Erythroblast (primary cell): ENCODE measurements around the gene IFT172.
"Not testable (repeated sequence)": the region's sequence is repeated elsewhere in the genome, so short reads cannot be mapped to it uniquely, and the experiment has no call there.

ENCODE experiments used
- DNase-seq, 2 experiments: peaks; one replicate each; lab custom pipeline; 2025; lab: John Stamatoyannopoulos, UW
- GATA1 ChIP-seq: IDR thresholded peaks from 2 replicates; pipeline ENCODE4 v1.6.1; 2011; ENCODE audit warnings: low read depth, mild to moderate bottlenecking, control low read depth, low read length, moderate library complexity
- POLR2A ChIP-seq: IDR thresholded peaks from 2 replicates; pipeline ENCODE4 v1.6.1; 2011; ENCODE audit warnings: mild to moderate bottlenecking, low read length

IFT172 gene

GRCh38 chr2:27428213-27428977 is 61.1 kb downstream of the IFT172 start, which contains the start of gene NRBP1:
NRBP1 (plus strand) TSS chr2:27428631; CDS start chr2:27433274, 4,643 bp downstream.
- no peak for TF ChIP-seq GATA1
- peak; percentile 94 for TF ChIP-seq POLR2A

DNA sequence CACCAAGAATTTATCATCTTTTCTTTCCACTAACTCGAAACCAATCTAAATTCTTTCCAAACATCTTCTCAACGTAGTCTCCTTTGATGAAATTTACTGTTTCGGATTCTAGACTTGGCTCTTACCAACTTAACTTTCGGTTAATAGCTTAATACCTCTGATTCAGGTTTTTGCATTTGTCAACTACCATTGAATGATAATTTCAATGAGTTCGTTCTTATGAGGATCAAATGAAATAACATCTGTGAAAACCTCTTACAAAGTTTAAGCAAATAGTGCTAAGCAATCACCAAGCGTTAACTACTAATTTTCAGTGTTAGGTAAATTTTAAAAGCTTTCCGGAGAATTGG is 61.7 kb downstream of the IFT172 start:
- TF ChIP-seq GATA1, result no peak
- TF ChIP-seq POLR2A, result no peak
- DNase-seq, result no peak

More at GRCh38 chr2:27428213-27428977, 61.1 kb downstream of the IFT172 start, which contains the start of gene NRBP1:
- peak; percentile 94 to 97 for DNase-seq

DNA sequence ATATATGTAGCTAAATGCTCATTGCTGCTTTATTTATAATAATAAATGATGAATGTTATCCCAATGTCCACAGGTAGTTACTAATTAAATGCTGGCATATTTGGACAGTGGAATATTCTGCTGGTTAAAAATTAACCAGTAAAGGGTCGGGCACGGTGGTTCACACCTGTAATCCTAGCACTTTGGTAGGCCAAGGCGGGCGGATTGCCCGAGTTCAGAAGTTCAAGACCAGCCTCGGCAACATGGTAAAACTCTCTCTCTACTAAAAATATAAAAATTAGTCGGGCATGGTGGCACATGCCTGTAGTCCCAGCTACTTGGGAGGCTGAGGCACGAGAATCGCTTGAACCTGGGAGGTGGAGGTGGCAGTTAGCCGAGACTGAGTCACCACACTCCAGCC is 64.5 kb downstream of the IFT172 start:
- DNase-seq, result not testable (repeated sequence)

GRCh38 chr2:27422958-27423357 is 66.6 kb downstream of the IFT172 start:
- TF ChIP-seq POLR2A (no peak), GATA1 (no peak)
- DNase-seq, result no peak

DNA sequence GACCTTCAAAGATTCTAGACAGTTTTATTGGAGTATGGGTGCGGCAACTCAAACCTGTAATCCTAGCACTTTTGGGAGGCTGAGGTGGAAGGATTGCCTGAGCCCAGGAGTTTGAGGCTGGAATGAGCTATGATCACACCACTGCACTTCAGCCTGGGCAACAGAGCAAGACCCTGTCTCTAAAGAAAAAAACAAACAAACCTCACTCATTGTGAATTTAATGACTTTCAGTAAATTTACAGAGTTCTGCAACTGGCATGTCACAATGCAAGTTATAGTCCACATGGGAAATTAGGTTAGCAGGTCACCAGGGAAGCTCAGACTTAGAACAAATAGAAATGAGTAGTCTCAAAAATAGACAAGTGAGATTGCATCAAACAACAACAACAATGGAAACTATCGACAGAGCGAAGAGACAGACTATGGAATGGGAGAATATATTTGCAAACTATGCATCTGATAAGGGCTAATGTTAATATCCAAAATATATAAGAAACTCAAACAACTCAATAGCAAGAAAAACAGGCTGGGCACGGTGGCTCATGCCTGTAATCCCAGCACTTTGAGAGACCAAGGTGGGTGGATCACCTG is 67.8 kb downstream of the IFT172 start:
- DNase-seq, result no peak
- no peak for TF ChIP-seq GATA1
- TF ChIP-seq POLR2A, result no peak

GRCh38 chr2:27420996-27421395 is 68.5 kb downstream of the IFT172 start:
- TF ChIP-seq GATA1, result no peak
- no peak for TF ChIP-seq POLR2A
- no peak for DNase-seq

DNA sequence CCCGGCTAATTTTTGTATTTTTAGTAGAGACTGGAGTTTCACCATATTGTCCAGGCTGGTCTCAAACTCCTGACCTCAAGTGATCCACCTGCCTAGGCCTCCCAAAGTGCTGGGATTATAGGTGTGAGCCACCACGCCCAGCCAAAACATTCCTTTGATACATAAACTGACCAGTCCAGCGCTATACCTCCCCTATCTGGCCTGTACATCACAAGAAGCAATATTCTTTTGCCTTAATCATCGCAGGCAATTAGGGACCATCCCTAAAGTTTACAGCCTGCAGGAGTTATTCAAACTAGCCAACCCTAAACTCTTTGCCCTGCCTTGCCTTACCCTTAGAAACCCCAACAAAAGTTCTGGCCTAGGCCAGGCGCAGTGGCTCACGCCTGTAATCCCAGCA is 73.4 kb downstream of the IFT172 start:
- no peak for DNase-seq
- TF ChIP-seq POLR2A (no peak), GATA1 (no peak)

DNA sequence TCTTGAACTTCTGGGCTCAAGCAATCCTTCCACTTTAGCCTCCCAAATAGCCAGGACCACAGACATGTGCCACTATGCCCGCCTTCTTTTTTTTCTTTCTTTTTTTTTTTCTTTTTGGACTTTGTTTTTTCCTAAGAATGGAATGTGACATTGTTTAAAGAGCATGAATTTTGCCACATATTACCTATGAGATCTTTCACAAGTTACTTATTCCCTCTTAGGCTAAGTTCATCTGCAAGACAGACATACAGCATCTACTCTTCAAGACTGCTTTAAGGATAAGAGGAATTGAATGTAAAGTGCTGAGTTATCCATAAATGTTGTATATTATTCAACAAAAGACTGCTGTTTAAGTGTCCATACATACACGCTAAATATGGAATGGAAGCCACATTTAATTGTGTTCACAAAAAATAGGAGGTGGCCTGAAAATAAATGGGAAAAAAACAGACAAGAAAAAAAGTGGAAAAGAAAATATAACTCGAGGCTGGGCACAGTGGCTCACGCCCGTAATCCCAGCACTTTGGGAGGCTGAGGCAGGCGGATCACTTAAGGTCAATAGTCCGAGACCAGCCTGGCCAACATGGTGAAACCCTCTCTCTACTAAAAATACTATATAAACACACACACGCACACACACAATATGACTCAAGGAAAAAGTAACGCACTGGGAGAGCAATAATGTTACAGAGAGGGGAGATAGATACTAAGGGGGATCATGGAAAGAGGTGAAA is 77.0 kb downstream of the IFT172 start:
- no peak for DNase-seq
- TF ChIP-seq POLR2A (no peak), GATA1 (no peak)

- TF ChIP-seq GATA1 (no peak), POLR2A (peak; percentile 91)
- peak; percentile 97 to 98 for DNase-seq
These were observed 80.0 kb downstream of the IFT172 start, which contains the start of gene PPM1G for GRCh38 chr2:27409321-27410073. PPM1G (minus strand) TSS chr2:27409591; CDS start chr2:27409422, 169 bp downstream.

DNA sequence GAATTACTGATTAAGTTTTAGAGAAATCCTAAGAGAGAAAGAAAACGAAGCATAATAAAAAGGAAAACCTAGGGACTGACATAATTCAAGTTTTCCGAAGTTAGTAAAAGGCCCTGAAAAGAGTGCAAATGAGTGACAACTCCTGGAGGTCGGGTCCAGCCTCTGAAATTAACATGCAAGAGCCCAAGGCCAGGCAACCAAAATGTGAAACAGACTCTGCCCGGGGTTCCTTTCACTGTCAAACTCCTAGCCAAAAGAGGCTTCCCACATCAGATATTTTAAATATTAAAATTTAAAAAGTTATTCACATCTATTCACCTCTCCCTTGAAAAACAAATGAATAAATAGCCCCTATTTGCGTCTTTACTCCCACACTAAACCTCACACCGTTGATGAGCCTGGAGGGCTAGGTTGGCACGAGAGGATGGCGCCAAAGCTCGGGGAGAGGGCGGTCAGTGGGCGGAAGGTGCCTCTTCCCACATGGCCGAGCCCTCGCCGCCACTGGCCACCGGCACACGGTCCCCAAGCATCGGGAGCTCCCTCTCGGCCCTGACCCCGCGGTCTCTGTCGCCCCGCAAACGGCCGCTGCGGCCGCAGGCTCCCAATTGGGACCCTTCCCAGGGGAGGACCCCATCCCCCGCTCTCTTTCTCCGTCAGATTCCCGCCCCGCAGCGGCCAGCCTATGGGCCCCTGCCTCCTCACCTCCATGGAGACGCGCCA is 80.8 kb downstream of the IFT172 start:
- no peak for TF ChIP-seq POLR2A
- no peak for TF ChIP-seq GATA1
- DNase-seq, result peak; percentile 62 to 68

DNA sequence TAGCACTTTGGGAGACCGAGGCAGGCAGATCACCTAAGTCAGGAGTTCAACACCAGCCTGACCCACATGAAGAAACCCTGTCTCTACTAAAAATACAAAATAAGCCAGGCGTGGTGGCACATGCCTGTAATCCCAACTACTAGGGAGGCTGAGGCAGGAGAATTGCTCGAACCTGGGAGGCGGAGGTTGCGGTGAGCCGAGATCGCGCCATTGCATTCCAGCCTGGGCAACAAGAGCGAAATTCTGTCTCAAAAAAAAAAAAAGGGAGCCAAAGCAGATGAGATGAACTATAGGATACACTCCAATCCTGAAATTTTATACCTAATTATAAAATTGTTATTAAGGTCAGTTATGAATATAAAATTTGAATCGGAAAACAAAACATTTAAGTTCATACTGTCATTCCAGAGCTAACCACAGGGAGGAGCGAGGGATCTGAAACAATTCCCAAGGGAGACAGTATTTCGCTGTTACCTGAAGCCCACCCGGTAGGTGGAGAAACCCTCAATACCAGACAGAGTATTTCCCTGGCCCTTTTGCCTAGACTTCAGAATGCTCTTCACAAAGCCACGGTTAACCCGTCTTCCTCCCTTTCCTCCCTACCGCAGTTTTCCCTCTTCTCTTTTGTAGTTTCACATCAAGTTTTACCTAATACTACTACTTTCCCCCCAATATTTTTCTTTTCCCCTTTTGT is 81.6 kb downstream of the IFT172 start:
- DNase-seq, result peak; percentile 58 to 76
- no peak for TF ChIP-seq GATA1
- TF ChIP-seq POLR2A, result no peak
